ENCODE data around the gene FN1.

- no peak for TF ChIP-seq GATA2 (IDR thresholded peaks at IDR 0.05; ENCODE audit: low read depth, low read length)
- no peak for TF ChIP-seq GATA3 (IDR thresholded peaks at IDR 0.05; ENCODE audit: low read depth, low read length)
These were observed 1.7 kb upstream of the FN1 start for GRCh38 chr2:215437614-215438013.

Data from SH-SY5Y (cell line).